ENCODE results near the gene GRIP1.

GRIP1 gene

DNA sequence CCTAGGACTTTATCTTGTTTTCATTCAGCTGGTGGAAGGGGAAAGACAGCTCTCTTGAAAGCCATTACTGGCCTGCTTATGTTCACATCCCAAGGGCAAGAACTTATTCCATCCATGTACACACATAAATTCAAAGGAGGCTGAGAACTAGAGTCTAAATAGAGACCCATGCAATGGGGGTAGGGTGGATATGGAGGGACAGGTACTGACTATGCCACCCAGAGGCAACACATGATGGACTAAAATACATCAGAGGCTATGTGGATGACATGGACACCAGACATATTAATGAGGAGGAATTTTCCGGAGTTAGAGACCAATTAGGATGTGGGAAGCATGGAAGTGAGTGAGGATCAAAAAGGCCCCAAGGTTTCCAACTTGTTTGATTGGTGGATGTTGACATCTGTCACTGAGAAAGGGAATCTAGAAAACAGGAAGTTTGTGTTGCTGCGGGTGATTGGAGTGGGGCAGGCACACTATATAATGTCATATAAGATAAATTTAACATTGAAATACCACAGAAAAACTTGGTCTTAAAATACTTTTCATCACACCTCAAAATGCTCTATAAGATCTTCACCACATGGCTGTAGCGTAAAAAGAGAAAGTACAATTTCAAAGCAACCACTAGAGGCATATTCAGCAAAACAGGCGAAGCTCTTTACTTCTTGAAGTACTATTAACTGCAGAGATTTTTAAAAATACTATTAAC lies 130.4 kb downstream of the GRIP1 start:
- H3K27ac ChIP-seq: no peak overlapping the region
- no peaks in the 10 kb centered on the region for H4K20me1 ChIP-seq
- H3K4me1 ChIP-seq: peaks cover 0 to 10% (median 6%) of the 10 kb centered on the region in 10 experiments; a peak in 8 of 20 replicates
- H3K9ac ChIP-seq: no peak overlapping the region
- H3K4me2 ChIP-seq: peak overlapping the region in 1 of 11 experiments; percentile 21; a peak in 1 of 22 replicates
- H3K9me3 ChIP-seq (replicated peaks in 1 of 11): peaks cover 0 to 1% (median 0%) of the 10 kb centered on the region in 11 experiments; a peak in 3 of 22 replicates
- H3K4me3 ChIP-seq: no peak overlapping the region
- H3K36me3 ChIP-seq: no peaks in the 10 kb centered on the region
- H3K27me3 ChIP-seq: no peaks in the 10 kb centered on the region
- no peak for TF ChIP-seq Cebpa-rat (IDR thresholded peaks at IDR 0.05)

DNA sequence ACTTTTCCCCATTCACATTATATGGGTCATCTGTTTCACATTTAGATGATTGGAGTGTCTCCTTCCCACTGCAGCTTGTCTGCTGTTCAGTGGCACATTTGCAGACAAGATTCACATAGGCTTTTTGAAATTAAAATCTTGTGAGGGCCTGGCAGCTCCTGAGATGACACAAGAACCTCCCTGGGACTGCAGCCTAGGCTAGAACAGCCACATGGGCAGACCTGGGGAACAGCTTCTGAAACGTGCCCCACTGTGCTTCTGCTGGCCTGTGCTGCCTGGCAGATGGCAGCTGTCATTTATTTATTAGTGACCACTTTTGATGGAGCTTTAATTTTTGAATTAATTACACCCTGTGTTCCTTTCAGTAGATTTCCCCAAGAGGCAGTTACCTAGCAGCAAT lies 137.4 kb downstream of the GRIP1 start:
- H3K9me3 ChIP-seq (replicated peaks in 1 of 11): no peaks in the 10 kb centered on the region
- TF ChIP-seq Cebpa-rat (IDR thresholded peaks at IDR 0.05): no peak

GRCh38 chr12:66539431-66539830 lies 139.4 kb downstream of the GRIP1 start:
- H4K20me1 ChIP-seq: no peaks in the 10 kb centered on the region
- no peaks in the 10 kb centered on the region for H3K4me1 ChIP-seq
- H3K4me2 ChIP-seq: no peak overlapping the region
- no peak for TF ChIP-seq Cebpa-rat (IDR thresholded peaks at IDR 0.05)
- H3K36me3 ChIP-seq: peaks cover 0 to 13% (median 0%) of the 10 kb centered on the region in 11 experiments; a peak in 1 of 22 replicates
- H3K9me3 ChIP-seq (replicated peaks in 1 of 11): no peaks in the 10 kb centered on the region
- H3K9ac ChIP-seq: no peak overlapping the region
- no peak overlapping the region for H3K27ac ChIP-seq
- H3K27me3 ChIP-seq: no peaks in the 10 kb centered on the region
- H3K4me3 ChIP-seq: no peak overlapping the region

More for the DNA sequence above, 137.4 kb downstream of the GRIP1 start:
- H3K4me1 ChIP-seq: no peaks in the 10 kb centered on the region
- peaks cover 0 to 13% (median 0%) of the 10 kb centered on the region in 11 experiments; a peak in 1 of 22 replicates for H3K36me3 ChIP-seq
- no peak overlapping the region for H3K27ac ChIP-seq
- H4K20me1 ChIP-seq: no peaks in the 10 kb centered on the region
- H3K4me2 ChIP-seq: no peak overlapping the region
- no peak overlapping the region for H3K4me3 ChIP-seq
- no peaks in the 10 kb centered on the region for H3K27me3 ChIP-seq
- no peak overlapping the region for H3K9ac ChIP-seq

DNA sequence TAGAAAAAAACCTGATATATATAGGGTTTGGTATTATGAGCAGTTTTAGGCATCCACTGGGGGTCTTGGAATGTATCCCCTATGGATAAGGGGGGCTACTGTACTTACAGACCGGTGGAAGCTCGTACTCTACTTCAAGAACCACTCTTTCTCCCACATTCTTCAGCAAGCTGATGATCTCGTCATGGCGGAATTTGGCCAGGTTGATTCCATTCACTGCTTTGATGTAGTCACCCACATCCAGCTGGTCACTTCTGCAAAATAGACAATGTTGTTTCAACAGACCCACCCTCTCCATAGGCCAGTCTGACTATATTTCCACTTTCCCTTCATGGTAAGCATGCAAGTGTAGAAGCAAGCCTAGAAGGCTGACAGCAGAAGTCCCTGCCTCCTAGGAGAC lies 139.9 kb downstream of the GRIP1 start:
- H3K36me3 ChIP-seq: peaks cover 0 to 13% (median 0%) of the 10 kb centered on the region in 11 experiments; a peak in 1 of 22 replicates
- no peak overlapping the region for H3K4me3 ChIP-seq
- H3K4me1 ChIP-seq: no peaks in the 10 kb centered on the region
- no peak overlapping the region for H3K9ac ChIP-seq
- no peaks in the 10 kb centered on the region for H4K20me1 ChIP-seq
- H3K4me2 ChIP-seq: no peak overlapping the region
- H3K9me3 ChIP-seq (replicated peaks in 1 of 11): no peaks in the 10 kb centered on the region
- TF ChIP-seq Cebpa-rat (IDR thresholded peaks at IDR 0.05): no peak
- H3K27me3 ChIP-seq: no peaks in the 10 kb centered on the region
- no peak overlapping the region for H3K27ac ChIP-seq

DNA sequence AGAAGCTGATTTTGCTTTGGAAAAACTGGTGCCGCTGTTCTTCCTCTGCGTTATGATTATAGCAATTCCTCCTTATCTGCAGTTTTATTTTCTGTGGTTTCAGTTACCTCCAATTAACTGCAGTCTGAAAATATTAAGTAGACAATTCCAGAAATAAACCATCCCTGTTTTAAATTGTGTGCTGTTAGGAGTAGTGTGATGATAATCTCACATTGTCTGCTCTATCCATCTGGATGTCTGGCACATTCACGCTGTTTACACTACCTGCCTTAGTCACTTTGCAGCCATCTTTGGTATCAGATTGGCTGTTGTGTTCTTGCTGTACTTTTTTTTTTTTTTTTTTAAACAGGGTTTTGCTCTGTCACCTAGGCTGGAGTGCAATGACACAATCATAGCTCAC lies 141.0 kb downstream of the GRIP1 start:
- Histone ChIP-seq H3K27me3 (no peaks in the 10 kb centered on the region), H4K20me1 (no peaks in the 10 kb centered on the region), H3K4me3 (no peak overlapping the region), H3K27ac (no peak overlapping the region), H3K4me2 (no peak overlapping the region), H3K36me3 (peaks cover 0 to 13% (median 0%) of the 10 kb centered on the region in 11 experiments; a peak in 1 of 22 replicates), H3K9me3 (replicated peaks in 1 of 11) (no peaks in the 10 kb centered on the region), H3K4me1 (no peaks in the 10 kb centered on the region), H3K9ac (no peak overlapping the region)
- no peak for TF ChIP-seq Cebpa-rat (IDR thresholded peaks at IDR 0.05)

- H3K4me2 ChIP-seq: no peak overlapping the region
- H3K4me3 ChIP-seq: no peak overlapping the region
- no peaks in the 10 kb centered on the region for H3K4me1 ChIP-seq
- no peaks in the 10 kb centered on the region for H4K20me1 ChIP-seq
- 0 out of 22 replicates have a peak, but pooled peaks cover 0 to 5% (median 0%) of the 10 kb centered on the region in 11 experiments for H3K9me3 ChIP-seq (replicated peaks in 1 of 11)
- no peak overlapping the region for H3K27ac ChIP-seq
- H3K9ac ChIP-seq: no peak overlapping the region
- TF ChIP-seq Cebpa-rat (IDR thresholded peaks at IDR 0.05): no peak
- H3K36me3 ChIP-seq: 0 out of 22 replicates have a peak, but pooled peaks cover 0 to 8% (median 0%) of the 10 kb centered on the region in 11 experiments
- no peaks in the 10 kb centered on the region for H3K27me3 ChIP-seq
Observed at GRCh38 chr12:66533767-66534166, 145.1 kb downstream of the GRIP1 start.

- no peak for TF ChIP-seq Cebpa-rat (IDR thresholded peaks at IDR 0.05)
- Histone ChIP-seq H3K4me1 (no peaks in the 10 kb centered on the region), H3K4me3 (no peak overlapping the region), H4K20me1 (no peaks in the 10 kb centered on the region), H3K27me3 (no peaks in the 10 kb centered on the region), H3K9me3 (replicated peaks in 1 of 11) (peaks cover 0 to 5% (median 0%) of the 10 kb centered on the region in 11 experiments; a peak in 1 of 22 replicates), H3K4me2 (no peak overlapping the region), H3K36me3 (no peaks in the 10 kb centered on the region), H3K27ac (no peak overlapping the region), H3K9ac (no peak overlapping the region)
Observed at GRCh38 chr12:66531766-66532165, 147.1 kb downstream of the GRIP1 start.

- H3K4me1 ChIP-seq: no peaks in the 10 kb centered on the region
- H3K36me3 ChIP-seq: no peaks in the 10 kb centered on the region
- H3K27ac ChIP-seq: no peak overlapping the region
- no peaks in the 10 kb centered on the region for H3K27me3 ChIP-seq
- peaks cover 0 to 5% (median 0%) of the 10 kb centered on the region in 11 experiments; a peak in 1 of 22 replicates for H3K9me3 ChIP-seq (replicated peaks in 1 of 11)
- TF ChIP-seq Cebpa-rat (IDR thresholded peaks at IDR 0.05): no peak
- H3K9ac ChIP-seq: no peak overlapping the region
- H3K4me2 ChIP-seq: no peak overlapping the region
- no peaks in the 10 kb centered on the region for H4K20me1 ChIP-seq
- no peak overlapping the region for H3K4me3 ChIP-seq
Observed at GRCh38 chr12:66529934-66530333, 148.9 kb downstream of the GRIP1 start.

GRCh38 chr12:66516561-66516960 lies 162.3 kb downstream of the GRIP1 start:
- Histone ChIP-seq H3K4me3 (no peak overlapping the region), H3K27ac (peak overlapping the region in 3 of 11 experiments; percentile 16 to 46 (median 19); a peak in 3 of 22 replicates), H3K9ac (no peak overlapping the region), H3K27me3 (no peaks in the 10 kb centered on the region), H3K4me1 (peaks cover 0 to 15% (median 0%) of the 10 kb centered on the region in 10 experiments; a peak in 3 of 20 replicates), H3K4me2 (peak overlapping the region in 2 of 11 experiments; percentile 13 to 54; a peak in 2 of 22 replicates), H3K9me3 (replicated peaks in 1 of 11) (peaks cover 0 to 3% (median 1%) of the 10 kb centered on the region in 11 experiments; a peak in 6 of 22 replicates), H3K36me3 (no peaks in the 10 kb centered on the region), H4K20me1 (no peaks in the 10 kb centered on the region)
- TF ChIP-seq Cebpa-rat (IDR thresholded peaks at IDR 0.05): no peak

Measured in BLaER1 treated with 17β-estradiol and CSF1 and Interleukin-3, amounts not matched to agents 10 nM and 100 nM (cell line).